Adrenal gland (tissue), 12 donors: ENCODE data around the gene LRPPRC. TPM values are rescaled to one million over a fixed set of nuclear protein-coding genes. Genes with fewer than 3 reads are reported as not detected.

Experiments used
- DNase-seq, 7 donors: peaks; one replicate each; pipeline ENCODE4 v3.0.0-alpha.2; 2019 to 2020
- H3K27ac ChIP-seq, 5 donors: fragments of 200-600 bp; sonication (generic) in 4 of 5; 1 replicate in 3 of 5; 2 replicates in 2 of 5; pipeline versions ENCODE4 v1.5.1 to v1.8.0; 2016 to 2020; ENCODE audit warnings: mild to moderate bottlenecking in 1 of 5
- H3K27me3 ChIP-seq: fragments of 200-600 bp; 2 replicates; pipeline ENCODE4 v1.8.0; 2021
- H3K36me3 ChIP-seq, 2 donors: fragments of 200-600 bp; replicated peaks in 1 of 2; 1 replicate in 1 of 2; 2 replicates in 1 of 2; pipeline versions ENCODE4 v1.5.1 to v1.8.0; 2018 to 2022
- H3K4me1 ChIP-seq, 2 donors: fragments of 200-600 bp; replicated peaks in 1 of 2; 1 replicate in 1 of 2; 2 replicates in 1 of 2; pipeline versions ENCODE4 v1.5.1 to v1.8.0; 2018 to 2021
- H3K4me3 ChIP-seq, 4 donors: fragments of 200-600 bp; sonication (generic) in 3 of 4; one replicate each; pipeline ENCODE4 v1.5.1; 2016 to 2018
- H3K9me3 ChIP-seq, 3 donors: fragments of 200-600 bp; sonication (generic) in 1 of 3; replicated peaks in 1 of 3; 1 replicate in 2 of 3; 2 replicates in 1 of 3; pipeline versions ENCODE4 v1.5.1 to v1.8.0; 2016 to 2021
- POLR2A ChIP-seq, 2 donors: fragments of 450-650 bp; IDR thresholded peaks; one replicate each; pipeline ENCODE4 v1.6.1; 2017; ENCODE audit warnings: antibody characterized with exemption in 2 of 2, mild to moderate bottlenecking in 2 of 2, moderate library complexity in 1 of 2
- WGBS, 4 donors: extraction: QIAGEN DNeasy Blood & Tissue Kit in 2 of 4; methylation state at CpG; one replicate each; pipeline versions ENCODE4 v1.1.5 to v1.1.7; 2013 to 2017; 5-methylcytosine and 5-hydroxymethylcytosine counted together
- intact Hi-C, 2 donors: fragments of 100-400 bp; cut with DNase I; formaldehyde crosslinking; loops; one replicate each; pipeline versions ENCODE4 v1.14.1 to v1.15.0; 2022 to 2023
- polyA plus RNA-seq, 3 donors: library from polyadenylated mRNA; stranded (reverse); fragments of 200-250 nt in 2 of 3; fragments of 350-450 nt in 1 of 3; fragmentation: Illumina TruSeq in 1 of 3; extraction: RNeasy Lipid Tissue Mini Kit (QIAGEN cat#74804) in 1 of 3; gene quantifications; one replicate each; pipeline ENCODE4 v1.2.3, GENCODE V29; 2013 to 2014
- total RNA-seq, 9 donors: library from RNA; depleted of rRNA in 4 of 9; stranded (reverse); fragments of >200 nt in 4 of 9; fragments of 120-200 nt in 1 of 9; fragmentation: NEBNext Ultra II Directional in 1 of 9; extraction: Animal tissue kit (Norgen Biotek cat#: 25700) in 1 of 9; gene quantifications; one replicate each; pipeline versions ENCODE4 v1.1.0 to v1.2.4, GENCODE V29; 2013 to 2023
- TF ChIP-seq, protein P1 (sequence below), 6 experiments: fragments of 450-650 bp in 4 of 6; fragments of 200-600 bp in 2 of 6; sonication (generic) in 1 of 6; IDR thresholded peaks; 1 replicate in 5 of 6; 2 replicates in 1 of 6; pipeline versions ENCODE4 v1.5.1 to v1.8.0; 2016 to 2021; ENCODE audit warnings: antibody characterized with exemption in 6 of 6, mild to moderate bottlenecking in 2 of 6, moderate library complexity in 1 of 6
- donor health status: healthy with polysubstance abuse.
- donor health status: Bipolar disorder and iron deficiency.
- donor health status: DM: yes; HTN: yes; CAD: no.
- donor health status: DM: no; HTN: no; CAD: no.
- donor health status: DM: no; HTN: no; CAD: no.
- donor health status: DM: yes; HTN: yes; CAD: no.

LRPPRC gene
- total and polyA plus RNA-seq, 12 donors, result 18.3 to 113 (median 71.7) TPM

DNA sequence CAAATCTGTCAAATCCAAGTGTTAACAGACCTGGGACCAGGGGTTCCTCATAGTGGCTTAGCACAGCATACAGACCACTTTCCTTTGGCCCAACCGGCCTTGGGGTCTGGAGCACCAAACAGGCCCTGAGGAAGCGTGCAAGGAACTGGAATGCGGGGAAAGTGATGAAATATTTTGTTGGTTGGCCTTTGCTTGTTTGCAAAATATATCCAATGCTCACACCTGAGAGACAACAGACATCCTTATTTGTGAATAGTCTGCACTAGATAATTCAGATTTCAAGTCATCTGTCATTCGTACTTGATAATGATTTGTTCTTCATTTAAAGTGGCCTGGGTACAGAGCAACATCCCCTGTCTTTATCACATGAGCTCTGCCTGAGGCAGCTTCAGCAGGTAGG, 113.5 kb downstream of the LRPPRC start:
- 86 to 91% (median 88%) methylated on average over 4 of the region's 4 CpGs for WGBS, 4 donors
- Histone ChIP-seq H3K9me3 (no peaks in the 10 kb centered on the region), H3K27me3 (no peaks in the 10 kb centered on the region), H3K4me1 (no peaks in the 10 kb centered on the region), H3K36me3 (peaks cover 0 to 4% of the 10 kb centered on the region in 2 donors), H3K4me3 (no peak overlapping the region), H3K27ac (no peak overlapping the region)
- TF ChIP-seq, protein P1, sequence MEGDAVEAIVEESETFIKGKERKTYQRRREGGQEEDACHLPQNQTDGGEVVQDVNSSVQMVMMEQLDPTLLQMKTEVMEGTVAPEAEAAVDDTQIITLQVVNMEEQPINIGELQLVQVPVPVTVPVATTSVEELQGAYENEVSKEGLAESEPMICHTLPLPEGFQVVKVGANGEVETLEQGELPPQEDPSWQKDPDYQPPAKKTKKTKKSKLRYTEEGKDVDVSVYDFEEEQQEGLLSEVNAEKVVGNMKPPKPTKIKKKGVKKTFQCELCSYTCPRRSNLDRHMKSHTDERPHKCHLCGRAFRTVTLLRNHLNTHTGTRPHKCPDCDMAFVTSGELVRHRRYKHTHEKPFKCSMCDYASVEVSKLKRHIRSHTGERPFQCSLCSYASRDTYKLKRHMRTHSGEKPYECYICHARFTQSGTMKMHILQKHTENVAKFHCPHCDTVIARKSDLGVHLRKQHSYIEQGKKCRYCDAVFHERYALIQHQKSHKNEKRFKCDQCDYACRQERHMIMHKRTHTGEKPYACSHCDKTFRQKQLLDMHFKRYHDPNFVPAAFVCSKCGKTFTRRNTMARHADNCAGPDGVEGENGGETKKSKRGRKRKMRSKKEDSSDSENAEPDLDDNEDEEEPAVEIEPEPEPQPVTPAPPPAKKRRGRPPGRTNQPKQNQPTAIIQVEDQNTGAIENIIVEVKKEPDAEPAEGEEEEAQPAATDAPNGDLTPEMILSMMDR (IDR thresholded peaks at IDR 0.05), result no peak
- no peak for TF ChIP-seq POLR2A (IDR thresholded peaks at IDR 0.05)
- intact Hi-C loops, result no loop called here
- no peak for DNase-seq

DNA sequence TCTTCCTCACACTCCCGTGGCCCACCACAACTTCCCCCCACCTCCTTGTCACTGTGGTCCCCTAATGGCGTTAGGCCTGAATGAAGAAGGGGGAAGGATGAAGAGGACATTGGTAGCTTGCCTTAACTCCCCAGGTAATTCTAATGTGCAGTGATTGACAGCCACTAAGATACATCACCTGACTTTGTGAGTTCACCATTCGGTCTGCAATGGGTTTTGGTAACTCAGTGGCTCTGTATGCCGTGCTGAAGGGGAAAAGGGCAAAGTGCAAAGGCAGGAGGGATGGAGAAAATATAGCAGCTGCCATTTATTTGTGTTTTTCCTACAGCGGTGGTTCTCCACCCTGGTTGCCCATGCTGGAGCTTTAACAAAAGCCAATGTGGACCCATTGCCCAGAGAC, 114.8 kb downstream of the LRPPRC start:
- H3K9me3 ChIP-seq, result no peaks in the 10 kb centered on the region
- no peak for DNase-seq
- no peaks in the 10 kb centered on the region for H3K27me3 ChIP-seq
- no peak overlapping the region for H3K4me3 ChIP-seq
- intact Hi-C loops, result no loop called here
- TF ChIP-seq POLR2A (IDR thresholded peaks at IDR 0.05), result no peak
- TF ChIP-seq, protein P1 (IDR thresholded peaks at IDR 0.05), result no peak
- H3K27ac ChIP-seq, result no peak overlapping the region
- no peaks in the 10 kb centered on the region for H3K36me3 ChIP-seq
- 81 to 91% (median 87%) methylated on average over 5 of the region's 5 CpGs for WGBS, 4 donors
- H3K4me1 ChIP-seq, result no peaks in the 10 kb centered on the region

- H3K27me3 ChIP-seq, result no peaks in the 10 kb centered on the region
- H3K4me3 ChIP-seq, result no peak overlapping the region
- no peaks in the 10 kb centered on the region for H3K4me1 ChIP-seq
- no peaks in the 10 kb centered on the region for H3K9me3 ChIP-seq
- WGBS, 4 donors, result 80 to 97% (median 90%) methylated on average over 9 of the region's 9 CpGs
- intact Hi-C loops, result no loop called here
- H3K27ac ChIP-seq, result no peak overlapping the region
- TF ChIP-seq, protein P1 (IDR thresholded peaks at IDR 0.05), result no peak
- TF ChIP-seq POLR2A (IDR thresholded peaks at IDR 0.05), result no peak
- H3K36me3 ChIP-seq, result no peaks in the 10 kb centered on the region
- DNase-seq, result no peak
Observed at GRCh38 chr2:43880471-43880870, 115.3 kb downstream of the LRPPRC start.

GRCh38 chr2:43879261-43879660, 116.5 kb downstream of the LRPPRC start:
- 77 to 82% (median 82%) methylated on average over 5 of the region's 5 CpGs for WGBS, 4 donors
- peak in 1 of 7 donors; percentile 46 for DNase-seq
- H3K4me3 ChIP-seq, result no peak overlapping the region

More at GRCh38 chr2:43879261-43879660, 116.5 kb downstream of the LRPPRC start:
- Histone ChIP-seq H3K27ac (no peak overlapping the region), H3K36me3 (no peaks in the 10 kb centered on the region), H3K27me3 (no peaks in the 10 kb centered on the region), H3K4me1 (no peaks in the 10 kb centered on the region), H3K9me3 (no peaks in the 10 kb centered on the region)
- TF ChIP-seq POLR2A (IDR thresholded peaks at IDR 0.05), result no peak
- TF ChIP-seq, protein P1 (IDR thresholded peaks at IDR 0.05), result no peak
- intact Hi-C loops, result no loop called here
